Measurements from ENCODE around the gene TBATA.

Gene TBATA

DNA sequence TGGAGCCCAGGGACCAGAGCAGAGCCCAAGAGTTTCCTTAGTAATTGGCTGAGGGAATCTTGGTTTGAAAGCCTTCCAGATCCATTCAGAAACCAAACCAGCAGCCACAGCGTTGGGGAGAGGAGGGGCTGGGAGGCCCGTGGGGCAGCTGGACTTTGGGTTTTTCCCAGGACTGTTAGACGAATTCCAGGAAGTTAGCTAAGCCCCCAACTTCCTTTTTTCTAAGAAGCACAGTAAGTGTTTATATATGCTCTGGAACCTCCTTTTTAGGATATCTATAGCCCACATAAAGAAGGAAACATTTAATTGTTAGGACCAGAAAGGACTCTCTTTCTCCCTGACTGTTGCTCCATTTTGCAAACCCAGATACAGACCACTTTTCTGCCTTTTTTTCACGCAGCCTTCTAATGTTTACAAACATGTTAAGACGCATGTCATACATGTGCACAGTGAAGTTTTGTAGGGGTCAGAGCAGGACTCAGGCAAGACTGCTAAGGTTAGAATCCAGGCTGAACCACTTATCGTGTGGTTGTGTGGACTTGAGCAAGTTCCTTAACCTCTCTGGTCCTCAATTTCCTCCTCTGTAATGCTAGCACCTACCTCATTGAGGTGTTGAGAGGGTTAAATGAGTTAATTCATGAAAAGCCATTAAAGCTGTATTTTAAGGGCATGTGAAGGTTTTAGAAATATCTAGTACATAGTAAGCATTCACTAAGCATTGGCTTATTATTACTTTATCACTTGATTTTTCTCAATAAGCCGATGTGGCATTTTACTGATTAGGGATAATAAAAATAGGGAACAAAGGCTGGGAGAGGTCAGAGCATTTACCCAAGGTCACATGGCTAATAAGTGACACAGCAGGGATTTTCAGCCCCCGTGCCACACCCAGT lies 42.4 kb downstream of the TBATA start:
- no peak for DNase-seq

DNA sequence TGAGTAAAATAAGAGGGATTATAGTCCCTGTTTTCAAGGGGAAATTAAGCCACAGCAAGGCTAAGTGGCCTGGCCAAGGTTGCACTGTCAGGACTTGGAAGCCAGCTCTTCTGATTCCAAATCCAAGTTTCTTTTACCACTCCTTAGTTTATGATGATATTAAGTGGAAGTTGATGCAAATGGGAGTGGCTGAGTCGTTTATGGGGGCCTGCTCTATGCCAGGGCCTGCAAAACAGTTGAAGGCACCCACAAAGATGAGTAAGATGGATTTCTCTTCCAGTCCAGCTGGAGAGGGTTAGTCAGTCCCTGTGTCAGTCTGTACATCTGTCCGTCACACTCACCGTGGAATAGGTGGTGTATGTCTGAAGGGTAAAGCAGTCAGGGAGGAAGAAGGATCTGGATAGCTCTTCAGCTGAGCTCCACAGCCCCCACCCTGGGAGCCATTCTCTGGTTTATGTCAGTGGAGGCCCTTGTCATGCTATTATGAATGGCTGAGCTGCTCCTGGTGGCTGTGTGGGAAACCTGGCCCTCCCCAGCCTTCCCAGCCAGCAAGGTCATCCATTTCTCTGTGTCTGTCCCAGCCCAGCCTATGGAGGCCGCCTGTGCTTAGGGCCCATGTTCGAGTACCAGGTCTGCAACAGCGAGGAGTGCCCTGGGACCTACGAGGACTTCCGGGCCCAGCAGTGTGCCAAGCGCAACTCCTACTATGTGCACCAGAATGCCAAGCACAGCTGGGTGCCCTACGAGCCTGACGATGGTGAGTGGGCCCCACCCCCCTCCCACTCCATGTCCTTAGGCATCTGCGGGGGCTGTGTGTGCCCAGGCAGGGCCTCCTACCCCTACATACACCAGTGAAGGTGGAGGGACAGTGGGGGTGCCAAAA lies 44.5 kb downstream of the TBATA start:
- no peak for DNase-seq

DNA sequence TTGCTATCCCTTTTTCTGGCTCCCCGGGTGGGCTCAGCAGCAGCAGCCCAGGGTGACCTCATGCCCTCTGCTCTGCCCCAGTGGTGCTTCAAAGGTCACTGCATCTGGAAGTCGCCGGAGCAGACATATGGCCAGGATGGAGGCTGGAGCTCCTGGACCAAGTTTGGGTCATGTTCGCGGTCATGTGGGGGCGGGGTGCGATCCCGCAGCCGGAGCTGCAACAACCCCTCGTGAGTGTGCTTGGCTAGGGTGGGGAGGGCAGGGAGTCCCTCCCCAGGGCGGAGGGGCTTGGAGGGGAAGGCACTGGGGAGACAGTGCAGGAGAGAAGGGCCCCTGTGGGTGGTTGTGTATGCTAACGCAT lies 46.4 kb downstream of the TBATA start:
- no peak for DNase-seq

DNA sequence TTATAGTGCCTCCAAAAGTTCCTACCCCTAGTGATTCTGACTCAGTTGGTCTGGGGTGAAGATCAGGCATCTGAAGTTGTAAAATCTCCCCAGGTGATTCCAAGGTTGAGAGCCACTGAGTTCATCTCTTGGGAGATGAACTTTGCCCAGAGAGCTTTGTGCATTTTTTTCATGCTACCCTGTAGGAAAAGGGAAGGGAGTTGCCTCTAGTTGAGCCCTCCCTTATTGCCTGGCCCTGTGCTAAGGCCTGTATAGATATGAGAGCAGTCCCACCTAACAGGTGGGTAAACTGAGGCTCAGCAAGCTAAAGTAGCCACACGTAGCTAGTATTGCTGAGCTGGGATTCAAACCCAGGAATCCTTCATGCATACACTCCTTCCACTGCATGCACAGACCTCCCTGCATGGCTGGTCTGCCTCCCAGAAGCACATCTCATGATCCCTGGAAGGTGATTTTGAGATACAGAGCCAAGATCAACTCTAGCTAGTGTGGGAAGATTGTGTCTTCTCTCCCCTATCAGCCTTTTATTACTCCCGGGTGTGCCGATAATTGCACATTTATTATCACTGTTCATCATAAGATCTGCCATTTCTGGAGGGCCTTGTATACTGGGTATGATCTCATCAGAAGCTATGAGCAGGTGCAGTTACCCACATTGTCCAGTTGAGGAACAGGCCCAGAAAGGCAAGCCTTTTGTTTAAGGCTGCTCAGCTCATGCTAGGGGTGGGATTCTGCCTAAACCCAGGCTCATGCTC lies 47.0 kb downstream of the TBATA start:
- no peak for DNase-seq

DNA sequence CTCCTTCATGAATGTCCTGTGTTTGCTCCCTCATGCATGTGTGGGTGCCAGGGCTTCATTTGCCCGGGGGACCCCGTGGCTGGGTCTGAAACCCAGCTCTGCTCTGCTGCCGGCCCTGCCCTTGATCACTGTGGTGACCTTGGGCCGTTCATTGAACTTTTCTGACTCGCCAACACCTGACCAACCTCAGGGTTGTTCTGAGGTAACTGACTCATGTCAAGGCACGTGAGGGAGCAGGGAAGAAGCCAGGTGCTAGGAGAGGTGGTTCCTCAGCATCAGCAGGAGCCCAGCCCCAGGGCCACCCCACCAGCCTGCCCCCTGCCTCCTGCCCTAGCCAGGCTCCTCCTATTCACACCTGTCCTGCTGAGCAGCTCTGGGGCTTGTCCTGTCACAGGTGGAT lies 47.9 kb downstream of the TBATA start:
- no peak for DNase-seq

DNA sequence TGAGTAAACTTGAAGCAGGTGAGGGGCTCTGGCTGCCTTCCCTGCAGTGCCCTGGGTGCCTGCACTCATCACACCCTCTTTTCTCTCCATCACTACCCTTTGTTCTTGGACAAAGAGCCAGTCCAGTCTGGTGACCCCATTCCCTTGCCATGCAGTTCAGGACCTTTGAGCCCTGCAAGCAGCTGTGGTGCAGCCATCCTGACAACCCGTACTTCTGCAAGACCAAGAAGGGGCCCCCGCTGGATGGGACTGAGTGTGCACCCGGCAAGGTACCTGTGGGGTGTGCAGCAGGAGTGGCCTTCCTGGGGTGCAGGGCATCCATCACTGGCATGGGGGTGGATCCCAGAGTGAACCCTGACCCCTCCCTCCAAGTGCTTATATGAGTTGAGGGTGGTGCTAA lies 48.7 kb downstream of the TBATA start:
- DNase-seq, result no peak

DNA sequence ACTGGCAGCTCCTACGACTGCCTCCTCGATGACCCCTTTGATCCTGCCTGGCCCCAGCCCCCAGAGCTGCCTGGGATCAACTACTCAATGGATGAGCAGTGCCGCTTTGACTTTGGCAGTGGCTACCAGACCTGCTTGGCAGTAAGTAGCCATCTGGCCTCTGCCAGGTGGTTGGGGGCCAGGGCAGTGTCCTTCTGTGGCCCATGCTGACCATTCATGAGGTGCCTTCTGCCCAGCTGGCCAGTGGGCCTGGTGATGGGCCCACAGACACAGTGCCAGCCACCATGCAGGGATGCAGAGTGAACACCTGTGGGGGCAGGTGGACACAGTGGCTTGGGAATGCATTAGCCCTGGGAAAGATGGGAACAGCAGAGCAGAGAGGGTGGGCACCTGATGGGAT lies 50.0 kb downstream of the TBATA start:
- DNase-seq, result no peak

DNA sequence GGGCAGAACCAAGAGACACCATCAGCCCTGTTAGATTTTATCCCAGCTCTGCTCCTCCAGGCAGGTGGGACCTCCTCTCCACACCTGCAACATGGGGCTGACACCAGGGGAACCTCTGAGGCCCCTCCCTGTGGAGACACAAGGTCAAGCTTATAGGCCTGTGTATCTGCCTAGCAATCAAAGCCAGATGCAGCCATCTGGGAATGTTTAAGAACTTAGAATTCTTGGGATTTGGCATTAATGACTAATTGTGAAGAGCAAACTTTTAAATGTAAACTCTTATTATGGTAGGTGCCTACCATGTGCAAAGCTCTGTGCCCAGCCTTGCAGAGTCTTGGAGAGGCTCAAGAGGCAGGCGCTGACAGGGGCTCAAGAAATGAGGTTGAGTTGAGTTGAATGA lies 52.1 kb downstream of the TBATA start:
- DNase-seq, result no peak

DNA sequence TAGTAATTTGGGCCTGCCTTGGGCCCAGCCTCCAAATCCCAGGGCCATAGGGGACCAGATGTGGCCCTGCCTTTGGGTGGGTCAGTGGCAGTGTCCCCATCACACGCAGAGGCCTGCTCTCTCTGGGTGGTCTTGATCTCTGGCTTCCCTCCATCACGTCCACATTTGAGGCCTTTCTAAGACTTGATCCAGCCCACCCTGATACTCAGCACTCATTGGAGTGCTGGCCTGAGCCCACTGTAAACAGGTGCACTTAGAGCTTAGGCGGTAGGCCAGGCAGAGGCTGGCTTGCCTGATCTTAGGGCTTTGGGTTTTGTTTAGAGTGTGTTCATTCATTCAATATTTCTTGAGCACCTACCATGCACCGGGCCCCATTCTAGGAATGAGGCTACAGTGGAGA lies 52.6 kb downstream of the TBATA start:
- DNase-seq, result no peak

DNA sequence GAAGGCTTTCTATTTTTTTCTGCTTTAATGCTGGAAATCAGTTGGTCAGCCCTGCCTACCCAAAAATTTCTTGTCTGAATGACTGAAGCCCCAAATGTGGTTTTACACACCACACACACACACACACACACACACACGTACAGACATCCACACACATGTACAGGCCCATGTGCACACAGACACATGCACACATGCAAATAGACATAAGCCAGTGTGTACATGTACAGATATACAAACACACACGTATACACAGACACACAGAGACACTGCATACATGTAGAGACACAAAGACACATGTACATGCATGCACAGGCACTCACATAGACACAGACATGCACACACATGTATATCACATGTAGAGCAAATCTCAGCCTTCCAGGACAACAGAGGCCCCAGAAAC lies 54.2 kb downstream of the TBATA start:
- DNase-seq, result no peak

DNA sequence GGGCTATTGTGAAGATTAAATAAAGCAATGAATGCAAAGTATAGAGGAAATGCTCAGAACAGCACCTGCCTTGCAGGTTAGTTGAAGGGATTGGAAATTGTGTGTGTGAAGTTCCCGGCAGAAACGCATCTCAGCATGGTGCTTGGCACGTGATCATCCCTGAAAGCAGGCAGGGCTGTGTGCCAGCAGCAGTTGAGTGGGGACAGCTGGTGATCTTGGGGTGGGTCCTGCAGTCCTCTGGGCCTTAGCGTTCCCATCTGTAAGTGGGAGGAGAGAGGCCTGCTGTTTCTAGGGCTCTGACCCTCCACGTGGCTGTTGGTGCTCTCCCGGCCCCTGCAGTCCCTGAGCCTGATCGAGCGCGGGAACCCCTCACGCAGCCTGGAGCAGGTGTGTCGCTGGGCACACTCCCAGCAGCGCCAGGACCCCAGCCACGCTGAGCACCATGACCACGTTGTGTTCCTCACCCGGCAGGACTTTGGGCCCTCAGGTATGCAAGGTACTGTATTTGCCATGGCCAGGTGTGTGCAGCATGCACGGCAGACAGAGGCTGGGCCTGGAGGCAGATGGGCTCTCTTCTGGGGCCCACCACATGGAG lies 55.3 kb downstream of the TBATA start:
- DNase-seq, result no peak

DNA sequence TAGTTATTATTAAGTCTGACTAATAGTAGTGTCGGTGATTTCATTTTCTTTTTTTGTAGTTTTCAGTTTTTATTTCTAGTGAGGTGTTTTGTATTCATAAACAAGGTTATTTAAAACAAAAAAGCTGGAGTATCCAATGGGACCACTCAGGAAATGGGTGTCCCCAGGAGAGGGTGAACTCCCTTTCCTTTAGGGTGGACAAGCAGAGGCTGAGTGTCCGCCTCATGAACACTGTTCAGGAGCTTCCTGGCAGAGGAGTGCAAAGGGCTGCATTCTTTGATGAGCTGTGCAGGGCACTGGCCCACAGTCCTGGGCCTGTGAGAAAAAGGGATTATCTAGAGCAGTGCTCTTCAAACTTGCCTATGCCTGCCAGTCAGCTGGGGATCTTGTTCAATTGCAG lies 56.8 kb downstream of the TBATA start:
- no peak for DNase-seq

DNA sequence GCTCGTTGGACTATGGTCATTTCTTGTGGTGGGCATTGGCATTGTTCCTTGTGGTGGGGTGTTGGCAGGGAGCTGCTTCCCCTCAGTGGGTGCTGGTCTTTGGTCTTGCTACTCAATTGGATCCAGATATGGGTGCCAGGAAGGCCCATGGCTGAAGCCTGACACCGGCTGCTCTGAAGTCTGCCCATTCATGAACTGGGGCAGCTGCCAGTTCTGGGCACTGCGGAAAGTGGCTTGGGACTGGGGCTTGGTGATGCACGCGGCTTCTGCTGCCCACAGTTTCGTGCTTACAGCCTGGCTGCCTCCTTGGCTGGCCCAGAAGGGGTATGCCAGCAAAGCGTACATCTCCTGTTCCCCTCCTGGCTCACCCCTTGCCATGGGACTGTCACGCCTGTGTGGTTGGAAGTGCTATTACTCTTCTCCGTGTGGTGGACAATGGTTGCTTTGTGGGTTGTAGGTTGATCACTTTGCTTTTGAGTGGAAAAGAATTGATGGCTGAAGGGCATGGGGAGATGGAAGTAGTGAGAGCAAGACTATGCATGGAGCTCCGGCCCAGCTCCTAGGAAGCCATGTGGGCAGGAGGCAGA lies 58.2 kb downstream of the TBATA start:
- no peak for DNase-seq

DNA sequence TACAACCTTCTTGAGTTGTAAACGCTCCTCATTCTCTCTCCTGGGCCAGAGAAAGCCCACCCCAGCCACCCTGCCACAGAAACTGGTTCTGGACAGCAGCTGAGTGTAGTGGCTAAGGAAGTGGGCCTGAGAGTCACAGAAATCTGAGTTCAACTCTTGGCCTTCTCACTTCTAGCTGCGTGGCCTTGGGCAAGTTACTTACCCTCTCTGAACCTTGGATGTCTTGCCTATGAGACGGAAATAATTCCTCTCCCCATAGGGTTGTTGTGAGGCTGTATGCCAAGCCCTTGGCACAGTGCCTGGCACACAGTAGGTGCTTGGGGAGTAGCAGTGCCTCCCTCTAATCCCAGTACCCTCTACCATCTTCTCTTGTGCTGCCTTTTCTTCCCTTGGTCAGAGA lies 61.4 kb downstream of the TBATA start:
- no peak for DNase-seq

DNA sequence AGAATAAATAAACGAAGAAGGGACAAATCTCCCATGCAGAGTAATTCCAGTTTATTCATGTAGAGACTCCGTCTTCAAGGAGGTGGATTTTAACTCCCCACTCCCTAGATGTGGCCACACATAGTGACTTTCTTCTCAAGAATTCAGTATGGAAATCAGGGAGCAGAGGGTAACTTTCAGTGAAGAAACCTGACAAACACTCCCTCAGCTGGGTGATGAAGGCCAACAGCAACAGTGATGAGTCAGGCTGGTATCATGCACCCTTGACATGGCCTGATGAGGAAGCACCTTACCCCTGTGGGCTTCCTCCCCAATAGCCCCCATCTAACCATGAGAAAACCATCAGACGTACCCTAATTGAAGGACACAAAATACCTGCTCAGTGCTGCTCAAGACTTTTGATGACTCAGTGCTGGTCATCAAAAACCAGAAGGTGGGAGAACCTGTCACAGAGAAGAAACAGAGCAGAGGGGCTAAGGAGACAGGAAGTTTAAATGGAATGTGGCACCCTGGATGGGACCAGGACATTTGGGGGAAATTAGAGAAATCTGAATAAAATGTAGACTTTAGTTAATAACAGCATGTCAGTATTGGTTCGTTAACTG lies 62.3 kb downstream of the TBATA start:
- DNase-seq, result no peak

All from CD4-positive, alpha-beta T cell treated with Interleukin-21 for 1 hour (primary cell).